Amniotic epithelial cell (primary cell): ENCODE measurements around the gene NDST1.

Experiments
- DNase-seq: peaks from one replicate; pipeline ENCODE4 v3.0.0-alpha.2; 2010; ENCODE audit warnings: low read depth

The NDST1 gene

DNA sequence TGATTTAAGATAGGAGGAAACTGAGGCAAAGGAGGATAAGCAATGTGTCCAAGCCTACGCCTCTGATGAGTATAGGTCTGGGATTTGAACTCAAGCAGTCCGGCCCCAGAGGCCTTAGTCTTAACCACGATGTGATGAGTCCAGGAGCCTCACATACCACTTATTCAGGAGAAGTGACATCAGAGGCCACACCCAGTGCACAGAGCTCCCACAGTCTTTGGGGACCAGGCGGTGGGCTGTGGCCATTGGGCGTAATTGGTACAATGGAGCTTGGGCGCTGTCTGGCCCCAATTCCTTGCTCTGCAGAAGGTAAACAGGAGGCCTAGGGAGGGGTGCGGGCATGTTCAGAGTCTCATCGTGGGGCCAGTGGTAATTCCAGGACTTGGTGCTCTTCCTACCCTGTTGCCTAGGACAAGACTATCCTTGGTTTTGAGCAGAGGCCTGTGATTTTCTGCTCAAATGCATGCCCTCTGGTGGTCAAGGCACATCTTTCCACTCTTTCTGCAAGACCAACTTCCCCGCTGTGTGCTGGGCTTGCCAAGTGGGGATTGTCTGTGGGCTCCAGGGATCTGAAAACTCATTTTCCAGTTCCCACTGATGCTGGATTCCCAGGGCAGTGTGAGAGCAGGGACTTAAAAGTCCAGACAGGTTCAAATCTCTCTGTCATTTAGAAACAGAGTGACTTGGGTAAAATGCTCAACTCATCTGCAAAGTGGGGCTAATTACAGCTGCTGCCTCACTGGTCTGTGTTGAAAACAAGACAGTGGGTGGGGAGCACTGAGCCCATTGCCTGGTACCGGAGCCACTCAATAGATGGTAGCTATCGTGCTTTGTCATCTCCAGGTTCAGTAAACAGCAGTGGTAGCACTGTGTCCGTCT lies 15.8 kb downstream of the NDST1 start:
- peak; percentile 77 for DNase-seq

DNA sequence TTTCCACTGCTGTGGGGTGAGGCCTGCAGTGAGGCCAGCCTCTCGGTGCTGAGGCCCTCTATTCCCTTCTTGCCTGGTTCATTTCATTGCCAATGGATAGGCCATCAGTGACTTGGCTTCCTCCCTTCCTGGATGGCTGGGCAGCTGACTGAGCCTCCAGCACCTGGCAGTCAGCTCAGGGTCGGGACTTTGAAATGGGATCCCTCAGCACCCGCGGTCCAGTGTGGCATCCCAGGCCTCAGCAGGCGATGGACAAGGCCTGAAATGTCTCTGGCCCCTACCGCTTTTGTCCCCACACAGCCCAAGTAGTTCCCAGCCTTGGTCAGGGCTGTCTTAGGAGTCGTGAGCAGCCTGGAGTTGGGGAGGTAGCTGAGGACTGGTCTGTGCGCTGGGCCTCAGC lies 17.2 kb downstream of the NDST1 start:
- DNase-seq: no peak

DNA sequence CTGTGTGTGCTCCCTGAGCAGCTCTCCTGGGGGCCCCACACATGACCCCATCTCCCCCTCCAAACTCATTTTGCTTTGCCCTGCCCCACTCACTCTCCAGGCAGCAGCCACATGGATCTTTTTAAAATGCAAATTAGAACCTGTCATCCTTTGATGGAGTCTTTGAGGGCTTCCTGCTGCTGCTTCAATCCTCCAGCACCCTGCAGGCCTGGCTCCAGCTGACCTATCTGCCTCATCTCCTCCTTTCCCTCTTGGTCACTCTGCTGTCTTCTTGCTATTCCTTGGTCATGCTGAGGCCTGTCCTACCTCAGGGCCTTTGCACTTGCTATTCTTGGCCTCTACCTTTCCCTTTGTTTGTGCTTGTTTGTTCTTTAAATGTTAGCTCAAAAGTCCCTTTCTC lies 17.9 kb downstream of the NDST1 start:
- DNase-seq: no peak

DNA sequence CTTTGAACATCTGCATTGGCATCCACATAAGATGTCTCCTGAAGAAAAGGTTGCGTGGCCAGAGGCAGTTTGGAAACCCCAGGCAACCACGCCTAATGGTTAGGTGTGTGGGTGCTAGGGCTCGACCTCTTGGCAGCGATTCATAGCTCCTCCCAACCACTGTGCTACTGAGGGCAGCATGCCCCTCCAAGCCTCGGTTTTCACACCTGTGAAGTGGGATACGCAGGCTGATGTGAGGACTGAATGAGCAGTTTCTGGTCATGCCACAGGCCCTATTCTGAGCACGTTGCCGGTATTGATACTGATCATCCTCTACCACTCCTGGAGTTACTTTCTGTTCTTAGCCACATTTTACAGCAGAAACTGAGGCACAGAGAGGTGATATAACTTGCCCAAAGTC lies 19.1 kb downstream of the NDST1 start:
- DNase-seq: no peak

DNA sequence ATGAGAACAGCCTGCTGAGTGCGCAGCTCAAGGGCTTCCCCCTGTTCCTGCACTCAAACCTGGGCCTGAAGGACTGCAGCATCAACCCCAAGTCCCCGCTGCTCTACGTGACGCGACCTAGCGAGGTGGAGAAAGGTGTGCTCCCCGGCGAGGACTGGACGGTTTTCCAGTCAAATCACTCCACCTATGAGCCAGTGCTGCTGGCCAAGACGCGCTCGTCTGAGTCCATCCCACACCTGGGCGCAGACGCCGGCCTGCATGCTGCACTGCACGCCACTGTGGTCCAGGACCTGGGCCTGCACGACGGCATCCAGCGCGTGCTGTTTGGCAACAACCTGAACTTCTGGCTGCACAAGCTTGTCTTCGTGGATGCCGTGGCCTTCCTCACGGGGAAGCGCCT lies 19.9 kb downstream of the NDST1 start:
- no peak for DNase-seq

DNA sequence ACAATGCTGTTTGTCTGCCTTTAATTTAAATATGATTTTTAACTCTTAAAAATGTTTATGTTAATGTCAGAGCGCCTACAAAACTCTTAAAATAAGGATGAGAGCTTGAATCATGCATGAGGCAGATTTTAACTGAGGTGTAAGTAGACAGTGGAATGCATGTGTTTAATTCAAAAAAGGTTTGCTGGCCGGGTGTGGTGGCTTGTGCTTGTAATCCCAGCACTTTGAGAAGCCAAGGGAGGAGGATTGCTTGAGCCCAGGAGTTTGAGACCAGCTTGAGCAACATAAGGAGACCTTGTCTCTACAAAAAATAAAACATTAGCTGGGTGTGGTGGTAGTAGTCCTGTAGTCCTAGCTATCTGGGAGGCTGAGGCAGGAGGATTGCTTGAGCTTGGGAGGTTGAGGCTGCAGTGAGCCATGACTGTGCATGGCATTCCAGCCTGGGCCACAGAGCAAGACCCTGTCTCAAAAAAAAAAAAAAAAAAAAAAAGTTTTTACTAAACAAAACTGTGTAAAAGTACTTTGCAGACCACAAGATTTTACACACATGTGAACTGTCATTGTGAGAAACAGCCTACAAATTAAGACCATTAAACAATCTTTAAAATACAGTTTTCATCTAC lies 21.1 kb downstream of the NDST1 start:
- no peak for DNase-seq

DNA sequence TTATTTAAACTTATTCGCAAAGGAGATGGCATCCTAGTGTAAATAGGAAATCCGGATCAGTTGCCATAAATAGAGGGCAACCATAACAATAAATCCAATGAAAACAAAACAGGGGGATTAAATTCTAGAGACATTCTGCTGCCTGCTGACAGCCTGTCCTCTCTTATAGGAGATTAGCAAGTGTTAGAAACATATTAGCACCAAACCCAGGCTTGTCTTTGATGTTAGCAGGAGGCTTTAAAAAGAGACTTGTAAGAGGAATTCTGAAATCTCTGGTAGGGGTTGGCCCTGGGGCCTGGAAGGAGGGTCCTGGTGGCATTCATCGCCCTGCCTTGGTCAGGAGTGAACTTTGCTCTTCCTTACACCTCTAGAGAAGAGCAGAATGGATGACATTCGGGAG lies 21.6 kb downstream of the NDST1 start:
- no peak for DNase-seq

DNA sequence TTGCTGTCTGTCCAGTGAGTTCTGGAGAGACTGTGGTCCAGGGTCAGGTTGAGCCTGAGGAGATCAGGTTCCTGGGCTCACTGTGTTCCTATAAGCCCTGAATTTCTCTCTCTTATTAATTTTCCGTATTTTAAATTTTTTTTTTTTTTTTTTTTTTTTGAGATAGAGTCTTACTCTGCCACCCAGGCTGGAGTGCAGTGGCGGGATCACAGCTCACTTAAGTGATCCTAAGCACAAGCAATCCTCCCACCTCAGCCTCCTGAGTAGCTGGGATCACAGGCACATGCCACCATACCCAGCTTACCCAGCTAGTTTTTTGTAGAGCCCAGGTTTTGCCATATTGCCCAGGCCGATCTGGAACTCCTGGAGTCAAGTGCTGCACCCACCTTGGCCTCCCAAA lies 22.5 kb downstream of the NDST1 start:
- DNase-seq: no peak

DNA sequence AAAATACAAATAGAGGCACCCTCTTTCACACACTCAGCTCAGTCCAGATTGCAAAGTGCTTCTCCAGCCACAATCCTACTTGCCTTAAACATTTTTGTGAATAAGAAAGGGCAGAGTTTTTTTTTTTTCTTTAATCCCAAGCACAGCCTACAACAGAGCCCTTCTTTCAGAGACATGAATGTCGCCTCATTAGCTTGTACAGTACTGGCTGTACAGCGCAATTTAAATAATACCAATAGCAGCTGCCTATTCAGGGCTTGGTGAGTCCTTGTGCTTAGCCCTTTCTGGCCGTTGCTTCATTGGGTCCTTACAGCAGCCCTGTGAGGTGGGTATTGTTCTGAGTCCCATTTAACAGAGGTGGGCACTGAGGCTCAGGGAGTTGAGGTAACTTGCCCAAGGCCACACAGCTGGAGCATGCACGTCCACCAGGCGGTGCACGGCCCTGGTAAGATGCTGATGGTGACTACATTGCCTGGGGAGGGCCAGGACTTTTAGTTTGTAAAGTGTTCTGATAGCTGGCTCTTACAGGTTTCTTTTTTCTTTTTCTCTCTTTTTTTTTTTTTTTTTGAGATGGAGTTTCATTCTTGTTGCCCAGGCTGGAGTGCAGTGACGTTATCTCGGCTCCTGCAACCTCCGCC lies 23.1 kb downstream of the NDST1 start:
- no peak for DNase-seq

DNA sequence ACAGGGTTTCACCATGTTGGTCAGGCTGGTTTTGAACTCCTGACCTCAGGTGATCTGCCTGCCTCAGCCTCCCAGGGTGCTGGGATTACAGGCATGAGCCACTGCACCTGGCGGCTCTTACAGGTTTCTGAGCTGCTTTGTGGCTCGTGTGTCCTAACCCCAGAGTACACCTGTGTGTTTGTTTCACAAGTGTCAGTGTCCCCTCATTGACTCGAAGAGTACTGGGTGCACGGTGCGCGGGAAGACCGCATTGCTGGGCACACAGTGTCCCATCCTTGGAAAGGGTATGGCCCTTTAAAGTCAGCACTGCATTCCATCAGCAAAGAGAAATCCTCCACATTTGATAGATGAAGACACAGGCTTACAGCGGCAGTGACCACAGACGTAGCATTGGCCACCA lies 23.8 kb downstream of the NDST1 start:
- no peak for DNase-seq

DNA sequence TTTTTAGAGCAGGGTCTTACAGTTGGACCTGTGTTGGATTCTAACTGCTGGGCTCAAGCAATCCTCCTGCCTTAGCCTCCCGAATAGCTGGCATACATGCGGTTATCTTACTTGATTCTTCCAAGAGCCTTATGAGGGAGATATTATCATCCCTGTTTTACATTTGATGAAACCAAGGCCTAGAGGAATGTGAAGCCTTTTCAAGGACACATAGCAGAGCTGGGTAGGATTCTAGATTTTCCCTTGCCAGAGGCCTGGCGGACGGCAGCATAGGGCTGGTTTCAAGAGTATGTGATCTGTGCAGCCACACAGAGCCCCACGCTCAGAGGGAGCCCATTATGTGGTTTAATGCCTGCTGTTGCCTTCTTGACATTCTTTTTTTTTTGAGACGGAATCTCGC lies 24.2 kb downstream of the NDST1 start:
- DNase-seq: peak; percentile 80

DNA sequence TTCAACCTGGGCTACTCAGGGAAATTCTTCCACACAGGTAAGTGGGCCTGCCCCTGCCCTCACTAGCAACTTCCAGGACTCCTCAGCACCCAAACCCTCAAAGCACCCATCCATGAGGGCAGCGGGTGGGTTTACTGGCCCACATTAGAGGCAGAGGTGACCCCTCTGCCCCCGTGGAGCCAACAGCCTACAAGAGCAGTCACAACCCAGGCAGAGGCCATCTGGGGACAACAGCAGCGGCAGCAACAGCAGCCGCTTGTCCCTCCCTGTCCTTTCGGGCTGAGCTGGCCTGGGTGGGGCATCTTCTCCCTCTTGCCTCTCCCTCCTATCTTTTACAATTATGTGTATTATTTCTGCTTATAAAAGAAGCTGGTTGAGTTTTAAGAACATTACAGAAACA lies 25.1 kb downstream of the NDST1 start:
- no peak for DNase-seq

DNA sequence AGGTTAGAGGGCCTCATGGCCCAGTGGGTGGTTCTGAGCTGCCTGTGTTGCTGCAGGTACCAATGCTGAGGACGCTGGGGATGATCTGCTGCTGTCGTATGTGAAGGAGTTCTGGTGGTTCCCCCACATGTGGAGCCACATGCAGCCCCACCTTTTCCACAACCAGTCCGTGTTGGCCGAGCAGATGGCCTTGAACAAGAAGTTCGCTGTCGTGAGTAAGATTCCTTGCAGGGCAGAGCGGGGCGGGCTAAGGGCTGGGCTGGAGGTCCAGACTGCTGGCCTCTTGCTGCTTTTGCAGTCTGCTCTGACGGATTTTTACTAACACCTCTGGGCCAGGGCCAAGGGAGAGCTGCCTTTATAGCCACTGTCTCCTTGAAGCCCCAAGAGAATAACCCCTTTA lies 26.9 kb downstream of the NDST1 start:
- no peak for DNase-seq

DNA sequence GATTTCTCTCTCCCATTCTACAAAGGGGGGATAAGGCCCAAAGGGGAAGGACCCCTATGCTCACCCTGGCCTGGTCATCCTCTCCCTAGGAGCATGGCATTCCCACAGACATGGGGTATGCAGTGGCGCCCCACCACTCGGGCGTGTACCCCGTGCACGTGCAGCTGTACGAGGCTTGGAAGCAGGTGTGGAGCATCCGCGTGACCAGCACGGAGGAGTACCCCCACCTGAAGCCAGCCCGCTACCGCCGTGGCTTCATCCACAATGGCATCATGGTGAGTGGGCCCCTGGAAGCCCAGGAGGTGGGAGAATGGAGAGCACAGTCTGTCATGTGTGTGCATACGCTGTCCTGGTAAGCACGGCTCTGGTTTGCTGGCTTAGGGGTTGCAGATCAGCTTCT lies 27.7 kb downstream of the NDST1 start:
- DNase-seq: no peak

DNA sequence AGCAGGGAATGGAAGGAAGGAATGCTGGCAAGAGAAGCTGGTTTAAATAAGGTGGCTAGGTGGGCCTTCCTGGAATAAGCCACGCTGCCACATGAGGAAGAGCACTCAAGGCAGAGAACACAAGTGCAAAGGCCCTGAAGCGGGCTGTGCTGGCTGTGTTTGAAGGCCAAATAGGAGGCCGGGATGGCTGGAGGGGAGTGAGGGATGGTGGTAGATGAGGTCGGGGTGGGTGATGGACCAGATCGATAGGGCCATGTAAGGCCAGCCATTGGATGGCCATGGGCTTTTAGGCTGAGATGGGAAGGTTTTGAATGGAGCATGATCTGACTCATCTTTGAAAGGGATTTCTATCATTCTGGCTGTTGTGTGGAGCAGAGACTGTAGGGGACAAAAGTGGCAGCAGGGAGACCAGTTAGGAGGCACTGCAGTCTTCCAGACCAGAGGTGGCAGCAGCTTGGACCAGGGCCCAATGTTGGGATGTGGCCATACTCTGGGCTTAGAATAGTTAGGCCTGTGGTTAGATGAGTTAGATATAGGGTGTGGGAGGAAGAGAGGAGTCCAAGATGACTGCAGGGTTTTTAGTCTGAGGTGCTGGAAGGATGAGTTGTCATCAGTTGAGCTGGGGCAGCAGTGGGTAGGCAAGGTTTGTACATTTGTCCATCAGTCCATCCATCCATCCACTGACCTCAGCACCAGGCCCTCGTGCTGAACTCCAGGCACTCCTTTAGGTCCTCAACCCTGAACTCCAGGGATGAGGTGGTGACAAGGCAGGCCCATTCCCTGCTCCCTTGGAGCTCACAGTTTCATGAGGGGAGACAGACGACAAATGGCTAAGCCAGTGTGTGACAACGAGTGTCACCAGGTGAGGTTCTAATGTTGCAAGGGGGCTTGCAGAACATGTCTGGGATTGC lies 30.3 kb downstream of the NDST1 start:
- peak; percentile 85 for DNase-seq

DNA sequence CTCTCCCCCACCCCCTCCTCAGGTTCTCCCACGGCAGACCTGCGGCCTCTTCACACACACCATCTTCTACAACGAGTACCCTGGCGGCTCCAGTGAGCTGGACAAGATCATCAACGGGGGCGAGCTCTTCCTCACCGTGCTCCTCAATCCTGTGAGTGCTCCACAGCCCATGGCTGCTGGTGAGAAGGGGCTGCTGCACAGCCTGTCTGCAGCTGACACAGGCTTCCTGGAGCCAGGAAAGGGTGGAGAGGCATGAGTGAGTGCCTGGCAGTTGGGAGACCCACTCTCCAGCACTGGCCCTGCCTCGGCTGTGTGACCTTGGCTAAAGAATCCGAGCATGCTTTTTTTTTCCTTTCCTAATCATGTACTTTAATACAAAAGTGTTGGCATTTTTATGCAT lies 31.3 kb downstream of the NDST1 start:
- DNase-seq: no peak

DNA sequence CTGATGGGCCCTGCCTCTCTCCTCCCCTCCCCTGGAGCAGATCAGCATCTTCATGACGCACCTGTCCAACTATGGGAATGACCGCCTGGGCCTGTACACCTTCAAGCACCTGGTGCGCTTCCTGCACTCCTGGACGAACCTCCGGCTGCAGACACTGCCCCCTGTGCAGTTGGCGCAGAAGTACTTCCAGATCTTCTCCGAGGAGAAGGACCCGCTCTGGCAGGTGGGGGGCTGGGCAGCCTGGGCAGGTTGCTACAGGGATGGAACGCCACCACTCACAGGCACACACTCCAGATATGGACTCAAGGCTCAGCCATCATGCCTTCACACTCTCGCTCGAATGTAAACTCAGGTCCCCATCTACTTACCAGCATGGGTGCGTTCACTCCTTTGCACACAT lies 32.1 kb downstream of the NDST1 start:
- DNase-seq: no peak

DNA sequence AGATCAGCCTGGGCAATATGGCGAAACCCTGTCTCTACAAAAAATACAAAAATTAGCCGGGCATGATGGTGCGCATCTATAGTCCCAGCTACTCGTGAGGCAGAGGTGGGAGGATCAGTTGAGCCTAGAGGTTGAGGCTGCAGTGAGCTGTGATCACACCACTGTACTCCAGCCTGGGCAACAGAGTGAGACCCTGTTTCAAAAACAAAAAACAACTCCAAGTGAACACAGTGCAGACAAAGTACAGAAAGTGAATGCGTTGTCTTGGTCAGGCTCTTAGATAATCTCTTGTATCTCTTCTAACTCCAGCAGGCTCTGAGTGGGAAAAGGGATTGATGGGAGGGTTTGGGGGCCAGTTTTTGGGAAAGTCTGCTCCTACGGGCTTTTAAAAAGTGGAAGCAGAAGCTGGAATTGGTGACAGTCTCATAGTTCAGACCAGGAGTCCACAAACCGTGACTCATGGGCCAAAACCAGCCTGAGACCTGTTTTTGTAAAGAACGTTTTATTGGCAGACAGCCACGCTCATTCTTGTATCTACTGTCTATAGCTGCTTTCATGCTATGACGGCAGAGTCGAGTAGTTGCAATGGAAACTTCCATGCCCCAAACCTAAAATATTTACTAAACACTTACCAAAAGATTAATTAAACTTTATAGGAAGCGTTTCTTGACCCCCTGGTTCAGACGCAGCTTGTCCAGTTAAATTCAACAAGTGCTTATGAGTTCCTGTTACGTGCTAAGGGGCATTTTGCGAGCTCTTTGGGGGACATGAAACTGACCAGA lies 32.9 kb downstream of the NDST1 start:
- peak; percentile 88 for DNase-seq

DNA sequence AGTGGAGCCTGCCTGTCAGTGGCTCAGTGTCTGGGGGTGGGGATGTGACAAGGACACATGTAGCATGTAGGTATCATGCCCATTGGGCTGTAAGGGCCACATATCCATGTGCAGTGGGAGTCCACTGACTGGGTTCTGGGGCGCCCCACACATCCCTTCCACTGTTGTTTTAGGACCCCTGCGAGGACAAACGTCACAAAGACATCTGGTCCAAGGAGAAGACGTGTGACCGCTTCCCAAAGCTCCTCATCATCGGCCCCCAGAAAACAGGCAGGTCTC lies 33.4 kb downstream of the NDST1 start:
- no peak for DNase-seq

DNA sequence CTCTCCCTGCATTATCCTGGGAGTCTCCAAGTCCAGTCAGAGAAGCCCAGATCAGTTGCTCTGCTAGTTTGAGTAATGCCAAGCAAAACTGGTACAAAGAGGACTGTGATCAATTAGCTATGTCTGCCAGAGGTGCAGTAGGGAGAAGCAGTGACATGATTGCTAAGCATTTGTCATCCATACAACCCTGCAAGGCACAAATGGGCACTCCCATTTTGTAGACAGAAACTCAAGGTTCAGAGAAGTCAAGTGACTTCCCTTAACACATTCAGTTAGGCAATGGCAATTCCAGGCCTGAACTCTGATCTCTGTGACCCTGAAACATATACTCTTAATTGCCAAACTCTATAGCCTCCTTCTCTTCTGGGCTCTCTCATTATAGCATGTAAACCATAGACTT lies 34.0 kb downstream of the NDST1 start:
- DNase-seq: no peak

DNA sequence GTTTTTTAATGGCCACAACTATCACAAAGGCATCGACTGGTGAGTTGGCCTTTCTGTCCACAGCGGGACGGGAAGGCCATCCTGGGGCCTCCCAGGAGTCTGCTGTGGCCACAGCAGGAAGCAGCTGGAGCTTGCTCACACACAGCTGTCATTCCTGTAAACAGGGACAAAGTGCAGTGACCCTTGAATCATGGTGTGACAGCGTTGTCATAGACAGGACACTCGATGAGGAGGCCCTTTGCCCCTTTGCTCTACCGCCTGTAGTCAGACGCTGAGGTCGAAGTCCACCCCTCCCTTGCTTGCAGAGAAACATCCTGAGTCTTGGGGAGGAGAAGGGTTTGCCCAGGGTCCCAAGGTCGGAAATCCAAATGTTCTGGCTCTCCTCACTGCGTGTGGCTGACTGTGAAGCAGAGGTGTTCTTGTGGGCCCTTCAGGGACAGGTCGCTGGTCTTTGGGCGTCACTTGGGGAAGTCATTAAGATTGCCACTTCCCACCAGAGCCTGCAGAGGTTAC lies 35.1 kb downstream of the NDST1 start:
- DNase-seq: no peak
